HPDE6-E6E7 (cell line): ENCODE results near the gene RAPGEF2.
"Not testable (repeated sequence)": the region's sequence is repeated elsewhere in the genome, so short reads cannot be mapped to it uniquely, and the experiment has no call there.

Experiments used
- DNase-seq: peaks from one replicate; pipeline ENCODE4 v3.0.0; 2011; ENCODE audit warnings: missing footprints; ENCODE audit errors: extremely low spot score

RAPGEF2 gene

DNA sequence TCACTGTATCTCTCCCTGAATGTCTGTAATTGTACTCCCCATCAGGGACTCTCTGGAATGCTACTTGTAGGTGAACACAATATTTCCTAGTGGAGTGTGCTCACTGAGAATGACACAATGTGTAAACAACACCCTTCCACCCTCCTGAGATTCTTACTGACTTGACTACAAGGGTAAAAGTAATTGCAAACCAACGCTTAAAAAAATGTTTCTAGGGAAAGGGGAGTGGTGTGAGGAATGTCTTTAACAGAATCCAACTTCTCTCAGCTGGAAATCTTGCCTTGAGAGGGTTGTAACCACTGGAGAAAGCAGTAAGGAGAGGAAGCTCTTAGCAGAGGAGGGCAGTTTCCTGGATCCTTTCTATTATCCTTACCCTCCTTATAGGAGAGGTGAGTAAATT, 5.1 kb upstream of the RAPGEF2 start:
- no peak for DNase-seq

DNA sequence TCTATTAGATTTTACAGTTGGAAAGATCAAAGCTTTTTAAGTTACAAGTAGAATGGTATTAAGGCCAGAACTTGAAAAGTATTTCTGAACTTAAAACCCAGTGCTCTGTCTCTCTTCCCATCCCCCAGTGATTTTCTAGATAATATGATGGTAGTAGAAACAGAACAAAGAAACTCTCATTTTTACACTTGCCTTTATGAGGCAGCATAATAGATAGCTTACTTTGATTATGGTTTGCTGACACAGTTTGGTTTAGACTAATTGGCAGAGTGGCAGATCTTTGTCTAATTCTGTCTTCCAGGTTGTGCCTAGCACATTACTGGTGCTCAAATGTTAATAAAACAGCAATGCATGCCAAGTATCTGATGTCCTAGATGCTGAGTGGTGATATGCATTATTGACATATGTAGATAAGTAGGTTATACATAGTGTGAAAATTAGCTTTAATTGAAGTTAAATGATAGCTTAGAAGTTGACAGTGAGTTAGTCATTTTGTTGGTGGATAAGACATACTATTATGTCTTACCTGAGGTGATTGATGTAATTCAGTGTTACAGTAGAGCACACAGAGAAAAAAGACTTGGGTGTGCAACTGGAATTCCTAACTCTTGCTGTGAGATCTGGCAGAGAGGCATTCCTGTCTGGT, 4.3 kb upstream of the RAPGEF2 start:
- DNase-seq: no peak

DNA sequence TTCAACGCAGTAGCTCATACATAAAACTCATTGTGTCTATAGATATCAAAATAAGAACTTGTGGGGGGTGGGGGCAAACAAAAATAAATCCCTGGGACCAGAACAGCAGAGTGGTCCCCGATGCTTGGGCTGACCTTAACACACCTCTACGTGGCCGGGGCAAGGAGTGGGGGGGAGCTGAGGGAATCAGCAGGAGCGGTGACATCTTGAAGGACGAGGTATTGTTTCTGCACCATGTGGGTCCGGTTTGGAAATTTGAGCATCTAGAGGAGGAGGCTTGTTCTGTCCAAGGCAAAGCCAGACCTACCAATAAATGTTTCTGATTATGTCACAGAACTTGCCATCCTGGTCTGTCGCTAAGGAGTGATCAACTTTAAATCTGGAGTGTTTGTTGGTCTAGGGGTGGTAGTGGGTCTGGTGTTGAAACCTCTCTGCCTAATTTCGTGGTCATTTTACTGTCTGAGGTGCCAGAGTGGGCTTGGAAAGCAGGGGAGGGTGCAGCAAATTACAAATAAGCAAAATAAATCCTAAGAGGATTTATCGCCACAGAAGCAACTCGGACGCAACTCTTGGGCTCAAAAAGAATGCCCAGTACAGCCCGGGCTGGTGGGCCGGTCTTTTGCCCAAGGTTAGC, 774 bp upstream of the RAPGEF2 start:
- DNase-seq: no peak

DNA sequence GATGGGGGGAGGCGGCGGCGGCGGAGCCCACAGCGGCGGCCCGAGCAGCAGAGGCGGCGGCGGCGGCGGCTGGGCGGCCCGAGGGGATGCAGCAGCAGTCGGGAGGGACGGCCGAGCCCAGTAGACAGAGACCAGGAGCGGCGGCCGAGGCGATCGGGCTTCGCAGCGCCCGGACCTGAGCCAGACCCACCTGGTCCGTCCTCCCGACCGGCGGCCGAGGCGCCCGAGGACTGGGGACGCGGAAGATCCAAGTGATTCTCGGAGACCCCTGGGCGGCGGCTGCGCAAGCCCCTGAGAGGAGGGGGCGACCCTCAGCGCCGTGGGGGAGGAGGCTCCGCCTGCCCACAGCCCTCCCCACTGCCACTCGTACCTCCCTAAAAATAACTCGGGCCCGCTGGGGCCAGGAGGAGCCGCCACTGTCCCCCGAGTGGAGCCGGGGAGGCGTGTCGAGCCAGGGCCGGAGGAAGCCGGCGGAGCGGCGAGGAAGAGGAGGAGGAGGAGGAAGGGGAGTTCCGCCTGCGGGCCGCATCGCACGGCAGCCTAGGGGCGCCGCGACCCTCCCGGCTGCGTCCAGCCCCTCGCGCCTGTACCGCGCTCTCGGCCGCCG, 608 bp downstream of the RAPGEF2 start:
- DNase-seq: no peak

GRCh38 chr4:159104694-159105414, 2.0 kb downstream of the RAPGEF2 start:
- DNase-seq: no peak

DNA sequence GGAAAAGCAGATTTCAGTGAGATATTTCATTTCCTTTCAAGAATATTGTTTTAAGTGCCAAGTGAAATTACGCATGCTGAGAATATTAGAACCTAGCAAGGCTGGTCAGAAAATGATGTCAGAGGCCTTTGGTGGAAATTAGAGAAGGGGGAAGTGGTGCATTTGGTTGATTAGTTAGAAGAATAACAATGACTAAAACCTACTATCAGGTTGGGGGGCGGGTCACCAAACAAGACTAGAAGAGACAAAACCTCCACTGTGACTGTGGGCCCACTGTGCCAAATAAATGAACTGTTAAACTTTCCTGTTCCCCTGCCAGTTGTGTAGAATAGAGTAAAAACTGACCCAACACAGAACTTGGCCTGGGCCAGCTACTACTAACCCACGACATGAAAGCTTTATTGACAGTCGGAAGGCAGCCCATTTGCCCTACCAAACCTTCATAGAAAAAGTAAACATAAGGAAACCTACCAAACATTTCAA, 2.9 kb downstream of the RAPGEF2 start:
- DNase-seq: no peak

DNA sequence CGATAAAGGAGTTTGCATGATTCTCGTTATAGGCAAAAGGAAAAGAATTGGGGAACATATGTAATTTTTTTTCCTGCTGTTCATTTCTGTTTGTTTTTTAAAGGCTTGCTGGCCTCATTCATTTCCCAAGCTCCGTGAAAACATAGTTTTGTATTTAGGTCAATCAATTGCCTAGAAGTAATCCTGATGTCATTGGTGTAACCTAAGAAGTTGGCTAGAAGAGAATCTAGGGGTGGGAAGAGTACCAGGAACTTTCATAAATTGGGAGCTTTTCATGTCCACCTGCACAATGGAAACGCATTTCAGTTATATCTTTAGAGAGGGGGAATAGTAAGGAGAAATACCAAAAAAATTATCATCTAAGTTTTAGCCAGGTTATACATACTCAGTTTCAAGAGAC, 3.8 kb downstream of the RAPGEF2 start:
- DNase-seq: no peak

DNA sequence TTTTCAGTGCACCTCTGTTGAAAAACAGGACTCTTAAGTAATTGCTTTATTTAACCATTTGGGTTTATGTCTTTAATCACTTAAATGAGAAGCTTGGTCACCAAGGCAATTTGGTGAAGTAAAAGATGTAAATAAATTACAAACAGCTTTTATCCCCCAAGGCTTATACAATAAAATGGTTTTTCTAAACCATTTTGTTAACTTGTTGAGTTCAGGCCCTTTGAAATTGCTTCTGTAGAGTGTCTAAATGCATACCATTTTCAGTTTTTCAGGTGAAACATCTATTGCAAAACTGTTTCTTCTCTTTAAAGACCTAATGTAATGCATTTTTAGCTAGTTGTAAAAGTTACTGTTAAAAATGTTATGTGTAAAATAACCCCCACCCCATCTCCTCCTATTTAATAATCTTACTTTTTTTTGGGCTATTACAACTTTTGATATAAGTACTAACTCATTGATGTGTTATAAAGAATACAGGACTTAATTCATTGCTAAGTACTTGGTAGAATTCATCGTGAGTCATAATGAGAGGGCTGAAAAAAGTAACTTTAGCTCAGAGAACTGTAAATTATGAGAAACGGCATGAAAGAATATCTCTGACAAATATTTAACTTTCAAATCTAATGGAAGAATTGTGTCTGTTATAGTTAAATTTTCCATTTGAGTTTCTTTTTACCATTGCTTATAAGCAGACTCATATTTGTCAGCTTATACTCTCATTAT, 4.5 kb downstream of the RAPGEF2 start:
- no peak for DNase-seq

DNA sequence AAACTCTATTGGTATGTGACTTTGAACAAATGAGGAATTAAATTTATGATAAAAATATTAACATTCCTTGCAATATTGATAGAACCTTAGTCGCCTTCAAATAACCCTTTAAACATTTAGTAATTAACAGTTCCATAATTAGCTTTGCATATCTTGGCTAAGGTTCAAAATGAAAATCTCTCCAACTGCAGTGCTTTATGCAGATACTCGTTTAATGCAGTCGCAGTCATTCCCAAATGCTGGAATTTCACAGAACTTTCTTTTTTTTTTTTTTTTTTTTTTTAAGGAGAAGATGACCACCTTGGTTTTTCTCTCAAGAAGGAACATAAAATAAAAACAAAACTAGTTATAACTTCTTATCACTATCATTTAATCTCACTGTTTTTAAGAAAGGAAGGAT, 5.2 kb downstream of the RAPGEF2 start:
- DNase-seq: no peak

GRCh38 chr4:159110961-159111360, 8.1 kb downstream of the RAPGEF2 start:
- no peak for DNase-seq

DNA sequence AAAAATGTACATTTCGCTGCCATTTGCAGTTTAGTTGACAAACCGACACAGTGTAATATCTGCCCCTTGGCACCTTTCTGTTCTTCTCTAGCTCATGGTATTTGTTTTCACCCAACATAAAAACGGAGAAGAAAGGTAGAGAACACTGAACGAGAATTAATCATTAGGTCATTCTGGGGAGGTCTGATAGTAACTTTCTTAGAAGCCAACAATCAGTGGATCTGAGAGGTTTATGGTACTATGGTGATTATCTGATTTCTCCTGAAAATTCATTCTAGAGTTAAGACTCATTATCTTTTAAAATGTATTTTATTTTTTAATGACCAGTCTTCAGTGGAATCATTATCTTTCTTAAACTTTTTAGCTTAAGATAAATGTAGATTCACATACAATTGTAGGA, 8.5 kb downstream of the RAPGEF2 start:
- no peak for DNase-seq

GRCh38 chr4:159113366-159113765, 10.5 kb downstream of the RAPGEF2 start:
- not testable (repeated sequence) for DNase-seq

- not testable (repeated sequence) for DNase-seq
These were observed 13.2 kb downstream of the RAPGEF2 start for GRCh38 chr4:159116098-159116497.

GRCh38 chr4:159116693-159117092, 13.8 kb downstream of the RAPGEF2 start:
- DNase-seq: not testable (repeated sequence)

DNA sequence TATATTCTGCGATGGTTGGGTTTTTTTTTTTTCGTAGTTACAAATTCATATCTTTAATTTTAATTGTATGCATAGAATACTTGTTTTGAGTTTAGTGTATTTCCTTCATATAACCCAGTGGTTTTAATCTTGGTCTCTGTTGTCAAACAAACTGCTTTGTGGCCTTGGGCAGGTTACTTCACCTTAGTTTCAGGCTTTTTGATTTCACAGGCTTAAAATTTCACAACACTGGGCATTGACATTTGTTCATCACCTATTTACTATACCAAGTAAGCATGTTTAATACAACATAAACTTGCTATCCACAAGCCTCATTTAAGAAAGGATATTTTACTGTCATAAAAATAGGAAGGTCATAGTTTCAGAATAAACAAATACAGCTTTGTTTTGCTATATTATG, 14.7 kb downstream of the RAPGEF2 start:
- no peak for DNase-seq

DNA sequence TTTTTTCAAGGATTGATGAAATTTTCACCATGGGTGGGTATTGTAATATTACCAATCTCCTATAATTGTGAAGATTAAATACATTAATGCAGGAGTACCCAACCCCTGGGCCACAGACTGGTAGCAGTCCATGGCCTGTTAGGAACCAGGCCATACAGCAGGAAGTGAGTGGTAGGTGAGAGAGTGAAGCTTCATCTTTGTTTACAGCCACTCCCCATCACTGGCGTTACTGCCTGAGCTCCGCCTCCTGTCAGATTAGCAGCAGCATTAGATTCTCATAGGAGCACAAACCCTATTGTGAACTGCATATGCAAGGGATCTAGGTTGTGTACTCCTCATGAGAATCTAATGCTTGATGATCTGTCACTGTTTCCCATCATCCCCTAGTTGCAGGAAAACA, 15.1 kb downstream of the RAPGEF2 start:
- no peak for DNase-seq

- DNase-seq: no peak
These were observed 18.5 kb downstream of the RAPGEF2 start for GRCh38 chr4:159121371-159121770.

DNA sequence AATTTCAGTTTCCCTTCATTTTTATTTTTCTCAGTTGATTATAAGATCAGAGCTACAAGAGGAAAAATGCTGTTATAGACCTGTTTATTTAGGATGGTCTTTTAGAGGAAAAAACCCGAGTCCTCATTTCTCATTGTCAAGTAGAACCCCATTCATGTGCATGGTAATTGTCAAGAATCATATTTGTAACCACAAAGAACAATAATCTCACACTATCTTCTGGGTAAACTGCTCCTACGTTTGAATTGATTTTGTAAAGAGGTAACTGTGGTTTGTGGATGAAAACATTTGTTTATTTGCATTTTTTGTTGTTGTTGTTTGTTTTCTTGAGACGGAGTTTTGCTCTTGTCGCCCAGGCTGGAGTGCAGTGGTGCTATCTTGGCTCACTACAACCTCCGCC, 23.8 kb downstream of the RAPGEF2 start:
- DNase-seq: no peak

GRCh38 chr4:159127745-159128518, 25.1 kb downstream of the RAPGEF2 start:
- DNase-seq: no peak

DNA sequence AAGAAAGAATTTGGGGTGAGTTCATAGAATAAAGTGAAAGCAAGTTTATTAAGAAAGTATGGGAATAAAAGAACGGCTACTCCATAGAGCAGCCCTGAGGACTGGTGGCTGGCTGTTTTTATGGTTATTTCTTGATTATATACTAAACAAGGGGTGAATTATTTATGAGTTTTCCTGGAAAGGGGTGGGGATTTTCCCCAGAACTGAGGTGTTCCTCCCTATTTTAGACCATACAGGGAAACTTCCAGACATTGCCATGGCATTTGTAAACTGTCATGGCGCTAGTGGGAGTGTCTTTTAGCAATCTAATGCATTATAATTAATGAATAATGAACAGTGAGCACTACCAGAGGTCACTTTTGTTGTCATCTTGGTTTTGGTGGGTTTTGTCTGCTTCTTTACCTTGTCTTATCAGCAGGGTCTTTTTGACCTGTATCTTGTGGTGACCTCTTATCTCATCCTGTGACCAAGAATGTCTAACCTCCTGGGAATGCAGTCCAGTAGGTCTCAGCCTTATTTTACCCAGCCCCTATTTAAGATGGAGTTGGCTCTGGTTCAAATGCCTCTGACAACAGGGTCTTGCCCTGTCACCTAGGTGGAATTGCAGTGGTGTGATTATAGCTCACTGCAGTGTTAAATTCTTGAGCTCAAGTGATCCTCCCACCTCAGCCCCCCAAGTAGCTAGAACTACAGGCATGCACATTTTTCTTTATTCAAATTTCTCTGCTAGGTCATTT, 27.1 kb downstream of the RAPGEF2 start:
- no peak for DNase-seq
